Osteocyte (in vitro differentiated cells): ENCODE data around the gene C1QTNF8. TPM values are rescaled to one million over a fixed set of nuclear protein-coding genes. Genes with fewer than 3 reads are reported as not detected.

ENCODE experiments used
- DNase-seq: peaks from one replicate; pipeline ENCODE4 v3.0.0; 2021; ENCODE audit warnings: mixed read lengths; ENCODE audit not compliant: unreplicated experiment; ENCODE audit errors: extremely low spot score
- H3K27ac Mint-ChIP-seq: one replicate; pipeline ENCODE4 v1.8.0; 2021; ENCODE audit warnings: mild to moderate bottlenecking, mixed read lengths; ENCODE audit not compliant: unreplicated experiment
- H3K27me3 Mint-ChIP-seq: one replicate; pipeline ENCODE4 v1.8.0; 2021; ENCODE audit warnings: mixed read lengths; ENCODE audit not compliant: unreplicated experiment
- H3K36me3 Mint-ChIP-seq: one replicate; pipeline ENCODE4 v1.8.0; 2021; ENCODE audit warnings: mixed read lengths; ENCODE audit not compliant: unreplicated experiment
- H3K4me1 Mint-ChIP-seq: one replicate; pipeline ENCODE4 v1.8.0; 2021; ENCODE audit warnings: mixed read lengths; ENCODE audit not compliant: unreplicated experiment
- H3K4me3 Mint-ChIP-seq: one replicate; pipeline ENCODE4 v1.8.0; 2021; ENCODE audit warnings: mild to moderate bottlenecking, moderate library complexity, mixed read lengths; ENCODE audit not compliant: unreplicated experiment
- H3K9me3 Mint-ChIP-seq: one replicate; pipeline ENCODE4 v1.8.0; 2021; ENCODE audit warnings: mixed read lengths; ENCODE audit not compliant: unreplicated experiment
- CTCF ChIP-seq: fragments of 200-600 bp; sonication (generic); IDR thresholded peaks from 2 replicates; pipeline ENCODE4 v1.5.0; 2021; ENCODE audit warnings: antibody characterized with exemption, mild to moderate bottlenecking, moderate library complexity
- total RNA-seq: library from RNA; stranded (reverse); gene quantifications from 2 replicates; pipeline ENCODE4 v1.2.1, GENCODE V29; 2021

Gene C1QTNF8
- total RNA-seq, 1 donor from 2014 or later: not detected

GRCh38 chr16:1123525-1124230 is 27.6 kb upstream of the C1QTNF8 start:
- no peak overlapping the region for H3K4me3 Mint-ChIP-seq
- H3K27ac Mint-ChIP-seq: no peak overlapping the region
- H3K36me3 Mint-ChIP-seq: no peaks in the 10 kb centered on the region
- H3K27me3 Mint-ChIP-seq: no peaks in the 10 kb centered on the region
- no peak for TF ChIP-seq CTCF
- H3K9me3 Mint-ChIP-seq: no peaks in the 10 kb centered on the region
- DNase-seq: no peak
- no peaks in the 10 kb centered on the region for H3K4me1 Mint-ChIP-seq

GRCh38 chr16:1122398-1122765 is 26.3 kb upstream of the C1QTNF8 start:
- TF ChIP-seq CTCF: no peak
- no peaks in the 10 kb centered on the region for H3K27me3 Mint-ChIP-seq
- H3K9me3 Mint-ChIP-seq: no peaks in the 10 kb centered on the region
- no peak overlapping the region for H3K27ac Mint-ChIP-seq
- no peaks in the 10 kb centered on the region for H3K36me3 Mint-ChIP-seq
- DNase-seq: no peak
- H3K4me1 Mint-ChIP-seq: no peaks in the 10 kb centered on the region
- H3K4me3 Mint-ChIP-seq: no peak overlapping the region

GRCh38 chr16:1121601-1122397 is 25.8 kb upstream of the C1QTNF8 start:
- no peaks in the 10 kb centered on the region for H3K36me3 Mint-ChIP-seq
- no peaks in the 10 kb centered on the region for H3K27me3 Mint-ChIP-seq
- TF ChIP-seq CTCF: no peak
- no peak overlapping the region for H3K4me3 Mint-ChIP-seq
- H3K27ac Mint-ChIP-seq: no peak overlapping the region
- H3K4me1 Mint-ChIP-seq: no peaks in the 10 kb centered on the region
- no peaks in the 10 kb centered on the region for H3K9me3 Mint-ChIP-seq
- no peak for DNase-seq

- Mint-ChIP-seq H3K9me3 (no peaks in the 10 kb centered on the region), H3K27ac (no peak overlapping the region), H3K4me1 (no peaks in the 10 kb centered on the region), H3K36me3 (no peaks in the 10 kb centered on the region), H3K27me3 (no peaks in the 10 kb centered on the region), H3K4me3 (no peak overlapping the region)
- DNase-seq: no peak
- TF ChIP-seq CTCF: no peak
These were observed 25.0 kb upstream of the C1QTNF8 start for GRCh38 chr16:1121009-1121408.

GRCh38 chr16:1120577-1120941 is 24.5 kb upstream of the C1QTNF8 start:
- no peaks in the 10 kb centered on the region for H3K9me3 Mint-ChIP-seq
- TF ChIP-seq CTCF: no peak
- DNase-seq: no peak
- no peaks in the 10 kb centered on the region for H3K36me3 Mint-ChIP-seq
- no peak overlapping the region for H3K4me3 Mint-ChIP-seq
- no peaks in the 10 kb centered on the region for H3K27me3 Mint-ChIP-seq
- H3K4me1 Mint-ChIP-seq: no peaks in the 10 kb centered on the region
- H3K27ac Mint-ChIP-seq: no peak overlapping the region
